Activated CD8-positive, alpha-beta T cell treated with anti-CD3 and anti-CD28 coated beads for 36 hours (primary cell): ENCODE results near the gene FBXL13. TPM values are rescaled to one million over a fixed set of nuclear protein-coding genes. Genes with fewer than 3 reads are reported as not detected.
"Not testable (repeated sequence)": the region's sequence is repeated elsewhere in the genome, so short reads cannot be mapped to it uniquely, and the experiment has no call there.

Source experiments
- ATAC-seq: fragments of 200-7000 bp; cut with Tn5 transposase; one replicate; pipeline ENCODE4 v1.10.0; 2021; ENCODE audit warnings: mild to moderate bottlenecking, moderate library complexity
- CTCF ChIA-PET: fragments of 350-600 bp; sonication (Branson Sonifier 250); formaldehyde crosslinking; loops from one replicate; lab custom pipeline; 2021; ENCODE audit warnings: antibody characterized with exemption; lab: Charles Lee
- POLR2A ChIA-PET: fragments of 350-600 bp; sonication (Branson Sonifier 250); formaldehyde crosslinking; loops from one replicate; lab custom pipeline; 2021; ENCODE audit warnings: antibody characterized with exemption; lab: Charles Lee
- DNase-seq: peaks from one replicate; pipeline ENCODE4 v3.0.0-alpha.2; 2020
- H3K27ac Mint-ChIP-seq: one replicate; pipeline ENCODE4 v1.8.0; 2021; ENCODE audit warnings: mild to moderate bottlenecking, mixed read lengths
- H3K27me3 Mint-ChIP-seq: one replicate; pipeline ENCODE4 v1.8.0; 2021; ENCODE audit warnings: mixed read lengths
- H3K36me3 Mint-ChIP-seq: one replicate; pipeline ENCODE4 v1.8.0; 2021; ENCODE audit warnings: low read depth, mixed read lengths
- H3K4me1 Mint-ChIP-seq: one replicate; pipeline ENCODE4 v1.8.0; 2021; ENCODE audit warnings: low read depth, mixed read lengths
- H3K4me3 Mint-ChIP-seq: one replicate; pipeline ENCODE4 v1.8.0; 2021; ENCODE audit warnings: mild to moderate bottlenecking, moderate library complexity, mixed read lengths
- H3K9me3 Mint-ChIP-seq: one replicate; pipeline ENCODE4 v1.8.0; 2021; ENCODE audit warnings: mixed read lengths
- CTCF ChIP-seq: fragments of 200-600 bp; IDR thresholded peaks from one replicate; pipeline ENCODE4 v1.8.0; 2022; ENCODE audit warnings: antibody characterized with exemption, mild to moderate bottlenecking
- intact Hi-C: fragments of 100-400 bp; cut with micrococcal nuclease; formaldehyde crosslinking; loops from one replicate; pipeline ENCODE4 v1.10.0; 2022
- total RNA-seq, 2 experiments: library from RNA; stranded (reverse); gene quantifications; one replicate each; pipeline ENCODE4 v1.2.3, GENCODE V29; 2021

The FBXL13 gene
- total RNA-seq, 2 experiments from 2014 or later, result 0.96 to 1.4 TPM

GRCh38 chr7:103037476-103037822, 37.1 kb downstream of the FBXL13 start:
- no peak overlapping the region for H3K27ac Mint-ChIP-seq
- H3K9me3 Mint-ChIP-seq, result peaks cover under 1% of the 10 kb centered on the region
- no peaks in the 10 kb centered on the region for H3K36me3 Mint-ChIP-seq
- intact Hi-C loops, result no loop called here
- TF ChIP-seq CTCF, result no peak
- DNase-seq (no peak), ATAC-seq (no peak)
- ChIA-PET CTCF (no interaction called here), POLR2A (no interaction called here)
- H3K27me3 Mint-ChIP-seq, result no peaks in the 10 kb centered on the region
- no peak overlapping the region for H3K4me3 Mint-ChIP-seq
- H3K4me1 Mint-ChIP-seq, result no peaks in the 10 kb centered on the region

- H3K4me1 Mint-ChIP-seq, H3K36me3 Mint-ChIP-seq, H3K9me3 Mint-ChIP-seq, DNase-seq, intact Hi-C loops, CTCF ChIA-PET, ATAC-seq, H3K27ac Mint-ChIP-seq, H3K27me3 Mint-ChIP-seq, POLR2A ChIA-PET, H3K4me3 Mint-ChIP-seq: not testable (repeated sequence)
These were observed 40.3 kb downstream of the FBXL13 start for GRCh38 chr7:103034318-103034717.

GRCh38 chr7:103031781-103032180, 42.8 kb downstream of the FBXL13 start:
- Mint-ChIP-seq H3K4me1 (no peaks in the 10 kb centered on the region), H3K4me3 (no peak overlapping the region), H3K9me3 (no peaks in the 10 kb centered on the region), H3K27ac (no peak overlapping the region), H3K36me3 (no peaks in the 10 kb centered on the region), H3K27me3 (no peaks in the 10 kb centered on the region)
- ChIA-PET POLR2A (no interaction called here), CTCF (interaction anchor here (1.4 kb wide), 1 partner anchor 14 kb away, joined by 3 read pairs; no protein-coding TSS in a partner anchor)
- intact Hi-C loops, result no loop called here
- DNase-seq (no peak), ATAC-seq (no peak)
- no peak for TF ChIP-seq CTCF

- Mint-ChIP-seq H3K36me3 (no peaks in the 10 kb centered on the region), H3K27ac (no peak overlapping the region), H3K4me3 (no peak overlapping the region), H3K9me3 (no peaks in the 10 kb centered on the region), H3K27me3 (no peaks in the 10 kb centered on the region), H3K4me1 (no peaks in the 10 kb centered on the region)
- DNase-seq (no peak), ATAC-seq (no peak)
- no peak for TF ChIP-seq CTCF
- intact Hi-C loops, result no loop called here
- ChIA-PET POLR2A (no interaction called here), CTCF (no interaction called here)
These were observed 43.6 kb downstream of the FBXL13 start for GRCh38 chr7:103031024-103031423.

GRCh38 chr7:103025341-103025740, 49.3 kb downstream of the FBXL13 start:
- no peak for ATAC-seq
- DNase-seq, result no peak
- intact Hi-C loops, result no loop called here
- peaks cover 13% of the 10 kb centered on the region for H3K36me3 Mint-ChIP-seq
- POLR2A ChIA-PET, result no interaction called here
- H3K9me3 Mint-ChIP-seq, result peaks cover 8% of the 10 kb centered on the region
- no peak overlapping the region for H3K4me3 Mint-ChIP-seq
- no peak overlapping the region for H3K27ac Mint-ChIP-seq
- H3K4me1 Mint-ChIP-seq, result no peaks in the 10 kb centered on the region
- H3K27me3 Mint-ChIP-seq, result no peaks in the 10 kb centered on the region
- TF ChIP-seq CTCF, result no peak
- CTCF ChIA-PET, result no interaction called here

- intact Hi-C loops, ATAC-seq: not testable (repeated sequence)
These were observed 51.0 kb downstream of the FBXL13 start for GRCh38 chr7:103023578-103023977.

GRCh38 chr7:103021490-103021889, 53.1 kb downstream of the FBXL13 start:
- POLR2A ChIA-PET, H3K27me3 Mint-ChIP-seq, H3K4me3 Mint-ChIP-seq, H3K4me1 Mint-ChIP-seq, H3K27ac Mint-ChIP-seq, intact Hi-C loops, DNase-seq, ATAC-seq, CTCF ChIA-PET: not testable (repeated sequence)
- Mint-ChIP-seq H3K9me3 (peaks cover 10% of the 10 kb centered on the region), H3K36me3 (peaks cover 30% of the 10 kb centered on the region)

More at GRCh38 chr7:103023578-103023977, 51.0 kb downstream of the FBXL13 start:
- POLR2A ChIA-PET, H3K4me1 Mint-ChIP-seq, DNase-seq, H3K27ac Mint-ChIP-seq, H3K27me3 Mint-ChIP-seq, CTCF ChIA-PET, H3K4me3 Mint-ChIP-seq: not testable (repeated sequence)
- Mint-ChIP-seq H3K36me3 (peaks cover 18% of the 10 kb centered on the region), H3K9me3 (peaks cover 10% of the 10 kb centered on the region)

- H3K27ac Mint-ChIP-seq, intact Hi-C loops, H3K4me3 Mint-ChIP-seq, ATAC-seq, CTCF ChIA-PET, DNase-seq, H3K4me1 Mint-ChIP-seq, H3K27me3 Mint-ChIP-seq, POLR2A ChIA-PET: not testable (repeated sequence)
- Mint-ChIP-seq H3K36me3 (peaks cover 30% of the 10 kb centered on the region), H3K9me3 (peaks cover 10% of the 10 kb centered on the region)
These were observed 53.7 kb downstream of the FBXL13 start for GRCh38 chr7:103020876-103021275.

- peaks cover 35% of the 10 kb centered on the region for H3K36me3 Mint-ChIP-seq
- H3K27me3 Mint-ChIP-seq, H3K27ac Mint-ChIP-seq, POLR2A ChIA-PET, DNase-seq, H3K4me3 Mint-ChIP-seq, CTCF ChIA-PET, intact Hi-C loops, H3K4me1 Mint-ChIP-seq, ATAC-seq: not testable (repeated sequence)
- H3K9me3 Mint-ChIP-seq, result peaks cover 18% of the 10 kb centered on the region
These were observed 56.3 kb downstream of the FBXL13 start for GRCh38 chr7:103018295-103018694.
